Measurements from ENCODE around the gene CRYGS. TPM values are rescaled to one million over a fixed set of nuclear protein-coding genes. Genes with fewer than 3 reads are reported as not detected.
A peak's percentile ranks its signal among the peaks of the same experiment; 100 is the strongest.

The CRYGS gene
- total and polyA plus RNA-seq, 10 donors, result 4.2 to 24.8 (median 6.8) TPM

GRCh38 chr3:186540221-186540834 is 3.9 kb downstream of the CRYGS start:
- TF ChIP-seq POLR2A (IDR thresholded peaks at IDR 0.05), result no peak
- TF ChIP-seq CTCF (IDR thresholded peaks at IDR 0.05 in 8 of 11, conservative IDR thresholded peaks at IDR 0.05 in 3 of 11), result peak; percentile 66 to 91 (median 87)
- Histone ChIP-seq H3K36me3 (peaks cover 0 to 32% (median 8%) of the 10 kb centered on the region in 6 donors), H3K4me3 (peak overlapping the region in 2 of 8 donors; percentile 0 to 32), H3K4me1 (peaks cover 4 to 11% (median 9%) of the 10 kb centered on the region in 6 donors), H3K27ac (no peak overlapping the region), H3K9me3 (no peaks in the 10 kb centered on the region), H3K27me3 (replicated peaks in 1 of 7) (no peaks in the 10 kb centered on the region)
- no peak for DNase-seq
- intact Hi-C loops (cut with DNase I; ENCODE audit: low total_unique reads), result loop anchor here (2.0 kb wide), 2 partner anchors 282 to 558 kb away; no protein-coding TSS in a partner anchor
- WGBS, 5 donors, result 10 to 14% (median 12%) methylated on average over 8 of the region's 8 CpGs

GRCh38 chr3:186538779-186539178 is 5.4 kb downstream of the CRYGS start:
- Histone ChIP-seq H3K27me3 (replicated peaks in 1 of 7) (no peaks in the 10 kb centered on the region), H3K4me3 (no peak overlapping the region), H3K9me3 (no peaks in the 10 kb centered on the region), H3K4me1 (peaks cover 8 to 27% (median 19%) of the 10 kb centered on the region in 6 donors), H3K27ac (no peak overlapping the region), H3K36me3 (peaks cover 0 to 17% (median 2%) of the 10 kb centered on the region in 6 donors)
- DNase-seq, result no peak
- 82 to 94% (median 85%) methylated on average over 3 of the region's 3 CpGs for WGBS, 5 donors
- TF ChIP-seq CTCF (IDR thresholded peaks at IDR 0.05 in 8 of 11, conservative IDR thresholded peaks at IDR 0.05 in 3 of 11) (no peak), POLR2AphosphoS5 (IDR thresholded peaks at IDR 0.05) (no peak), POLR2A (IDR thresholded peaks at IDR 0.05) (no peak)
- intact Hi-C loops (cut with DNase I; ENCODE audit: low total_unique reads), result no loop called here

GRCh38 chr3:186536883-186537844 is 7.0 kb downstream of the CRYGS start:
- Histone ChIP-seq H3K9me3 (no peaks in the 10 kb centered on the region), H3K27ac (no peak overlapping the region)
- no peak for DNase-seq

More at GRCh38 chr3:186536883-186537844, 7.0 kb downstream of the CRYGS start:
- Histone ChIP-seq H3K4me1 (peaks cover 14 to 43% (median 34%) of the 10 kb centered on the region in 6 donors), H3K4me3 (no peak overlapping the region), H3K27me3 (replicated peaks in 1 of 7) (no peaks in the 10 kb centered on the region), H3K36me3 (peaks cover 0 to 12% (median 2%) of the 10 kb centered on the region in 6 donors)
- intact Hi-C loops (cut with DNase I; ENCODE audit: low total_unique reads), result no loop called here
- TF ChIP-seq CTCF (IDR thresholded peaks at IDR 0.05 in 8 of 11, conservative IDR thresholded peaks at IDR 0.05 in 3 of 11) (no peak), POLR2A (IDR thresholded peaks at IDR 0.05) (no peak), POLR2AphosphoS5 (IDR thresholded peaks at IDR 0.05) (no peak)

Data from spleen (tissue), 11 donors.